Fibroblast of skin of left biceps (primary cell): ENCODE results near the gene MRPS23.
A peak's percentile ranks its signal among the peaks of the same experiment; 100 is the strongest.

Experiments used
- DNase-seq, 2 experiments: peaks; one replicate each; pipeline ENCODE4 v3.0.0-alpha.2; 2013; ENCODE audit warnings: low read depth in 2 of 2

MRPS23 gene

GRCh38 chr17:57879437-57880085 lies 29.7 kb upstream of the MRPS23 start:
- DNase-seq: no peak

GRCh38 chr17:57877803-57878377 lies 28.0 kb upstream of the MRPS23 start:
- no peak for DNase-seq

GRCh38 chr17:57876866-57877237 lies 27.0 kb upstream of the MRPS23 start:
- DNase-seq: no peak

- no peak for DNase-seq
These were observed 26.4 kb upstream of the MRPS23 start for GRCh38 chr17:57876023-57876865.

GRCh38 chr17:57875290-57876022 lies 25.6 kb upstream of the MRPS23 start:
- DNase-seq: peak; percentile 95

- peak; percentile 91 for DNase-seq
These were observed 24.8 kb upstream of the MRPS23 start for GRCh38 chr17:57874434-57875289.

GRCh38 chr17:57874058-57874419 lies 24.2 kb upstream of the MRPS23 start:
- DNase-seq: no peak

GRCh38 chr17:57873261-57874057 lies 23.6 kb upstream of the MRPS23 start:
- DNase-seq: no peak

- no peak for DNase-seq
These were observed 22.7 kb upstream of the MRPS23 start for GRCh38 chr17:57872536-57872935.

- no peak for DNase-seq
These were observed 22.0 kb upstream of the MRPS23 start for GRCh38 chr17:57871863-57872262.

GRCh38 chr17:57871155-57871554 lies 21.3 kb upstream of the MRPS23 start:
- no peak for DNase-seq

GRCh38 chr17:57870283-57870635 lies 20.4 kb upstream of the MRPS23 start:
- no peak for DNase-seq

- DNase-seq: peak; percentile 76 to 81
These were observed 19.9 kb upstream of the MRPS23 start for GRCh38 chr17:57869617-57870282.

GRCh38 chr17:57868910-57869616 lies 19.2 kb upstream of the MRPS23 start:
- no peak for DNase-seq

GRCh38 chr17:57868007-57868909 lies 18.4 kb upstream of the MRPS23 start:
- DNase-seq: peak; percentile 78 to 80

GRCh38 chr17:57867126-57867525 lies 17.3 kb upstream of the MRPS23 start:
- DNase-seq: no peak

- no peak for DNase-seq
These were observed 16.9 kb upstream of the MRPS23 start for GRCh38 chr17:57866723-57867122.

GRCh38 chr17:57866319-57866718 lies 16.5 kb upstream of the MRPS23 start:
- DNase-seq: no peak
